Nephron progenitor cell (in vitro differentiated cells): Measurements from ENCODE around the gene C2CD3.

Experiments used
- DNase-seq: peaks from one replicate; pipeline ENCODE4 v3.0.0; 2021
- H3K27ac Mint-ChIP-seq: 2 replicates; pipeline ENCODE4 v1.8.0; 2021; ENCODE audit warnings: mild to moderate bottlenecking, moderate library complexity, mixed read lengths
- H3K27me3 Mint-ChIP-seq: 2 replicates; pipeline ENCODE4 v1.8.0; 2021; ENCODE audit warnings: mild to moderate bottlenecking, low read depth, mixed read lengths; ENCODE audit not compliant: poor library complexity
- H3K36me3 Mint-ChIP-seq: 2 replicates; pipeline ENCODE4 v1.8.0; 2021; ENCODE audit warnings: low read depth, mixed read lengths
- H3K4me1 Mint-ChIP-seq: 2 replicates; pipeline ENCODE4 v1.8.0; 2021; ENCODE audit warnings: mixed read lengths
- H3K4me3 Mint-ChIP-seq: 2 replicates; pipeline ENCODE4 v1.8.0; 2021; ENCODE audit warnings: mild to moderate bottlenecking, moderate library complexity, mixed read lengths
- H3K9me3 Mint-ChIP-seq: 2 replicates; pipeline ENCODE4 v1.8.0; 2021; ENCODE audit warnings: mild to moderate bottlenecking, moderate library complexity, mixed read lengths
- TF ChIP-seq, protein P1 (sequence below): fragments of 200-600 bp; sonication (generic); IDR thresholded peaks from 2 replicates; pipeline ENCODE4 v1.5.0; 2021; ENCODE audit warnings: antibody characterized with exemption

C2CD3 gene

DNA sequence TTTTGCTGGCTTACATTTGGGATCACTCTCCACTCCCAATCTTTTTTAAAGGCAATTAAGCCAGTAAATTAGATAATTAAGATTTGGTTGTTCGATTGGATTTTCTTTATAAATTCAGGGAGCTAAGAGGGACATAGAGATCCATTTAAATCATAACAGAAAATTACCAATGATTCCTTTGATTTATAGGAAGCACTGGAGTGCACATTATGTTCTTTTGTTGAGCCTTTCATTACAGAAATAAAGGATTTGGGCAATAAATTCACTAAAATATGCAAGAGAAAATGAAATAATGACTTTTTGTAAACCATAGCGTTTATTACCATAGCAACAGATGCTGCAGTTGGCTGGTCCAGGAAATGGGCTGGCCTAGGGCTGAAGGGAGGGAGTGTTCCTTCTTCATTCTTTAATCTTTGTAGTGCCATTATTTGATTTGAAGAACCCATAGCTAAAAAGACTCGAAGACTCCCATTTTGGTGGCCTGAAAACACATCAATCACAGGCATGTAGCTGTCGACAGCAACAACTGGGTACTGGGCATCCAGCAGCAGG lies 73.0 kb downstream of the C2CD3 start:
- Mint-ChIP-seq H3K27ac (no peak overlapping the region), H3K36me3 (peaks cover 36% of the 10 kb centered on the region), H3K4me1 (no peaks in the 10 kb centered on the region), H3K4me3 (no peak overlapping the region), H3K9me3 (no peaks in the 10 kb centered on the region), H3K27me3 (no peaks in the 10 kb centered on the region)
- DNase-seq, result no peak
- TF ChIP-seq, protein P1, sequence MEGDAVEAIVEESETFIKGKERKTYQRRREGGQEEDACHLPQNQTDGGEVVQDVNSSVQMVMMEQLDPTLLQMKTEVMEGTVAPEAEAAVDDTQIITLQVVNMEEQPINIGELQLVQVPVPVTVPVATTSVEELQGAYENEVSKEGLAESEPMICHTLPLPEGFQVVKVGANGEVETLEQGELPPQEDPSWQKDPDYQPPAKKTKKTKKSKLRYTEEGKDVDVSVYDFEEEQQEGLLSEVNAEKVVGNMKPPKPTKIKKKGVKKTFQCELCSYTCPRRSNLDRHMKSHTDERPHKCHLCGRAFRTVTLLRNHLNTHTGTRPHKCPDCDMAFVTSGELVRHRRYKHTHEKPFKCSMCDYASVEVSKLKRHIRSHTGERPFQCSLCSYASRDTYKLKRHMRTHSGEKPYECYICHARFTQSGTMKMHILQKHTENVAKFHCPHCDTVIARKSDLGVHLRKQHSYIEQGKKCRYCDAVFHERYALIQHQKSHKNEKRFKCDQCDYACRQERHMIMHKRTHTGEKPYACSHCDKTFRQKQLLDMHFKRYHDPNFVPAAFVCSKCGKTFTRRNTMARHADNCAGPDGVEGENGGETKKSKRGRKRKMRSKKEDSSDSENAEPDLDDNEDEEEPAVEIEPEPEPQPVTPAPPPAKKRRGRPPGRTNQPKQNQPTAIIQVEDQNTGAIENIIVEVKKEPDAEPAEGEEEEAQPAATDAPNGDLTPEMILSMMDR, result no peak

GRCh38 chr11:74094393-74094792 lies 76.4 kb downstream of the C2CD3 start:
- H3K27ac Mint-ChIP-seq, result no peak overlapping the region
- DNase-seq, result no peak
- H3K4me1 Mint-ChIP-seq, result no peaks in the 10 kb centered on the region
- peaks cover 24% of the 10 kb centered on the region for H3K36me3 Mint-ChIP-seq
- no peaks in the 10 kb centered on the region for H3K27me3 Mint-ChIP-seq
- H3K9me3 Mint-ChIP-seq, result no peaks in the 10 kb centered on the region
- H3K4me3 Mint-ChIP-seq, result no peak overlapping the region
- TF ChIP-seq, protein P1, result no peak

DNA sequence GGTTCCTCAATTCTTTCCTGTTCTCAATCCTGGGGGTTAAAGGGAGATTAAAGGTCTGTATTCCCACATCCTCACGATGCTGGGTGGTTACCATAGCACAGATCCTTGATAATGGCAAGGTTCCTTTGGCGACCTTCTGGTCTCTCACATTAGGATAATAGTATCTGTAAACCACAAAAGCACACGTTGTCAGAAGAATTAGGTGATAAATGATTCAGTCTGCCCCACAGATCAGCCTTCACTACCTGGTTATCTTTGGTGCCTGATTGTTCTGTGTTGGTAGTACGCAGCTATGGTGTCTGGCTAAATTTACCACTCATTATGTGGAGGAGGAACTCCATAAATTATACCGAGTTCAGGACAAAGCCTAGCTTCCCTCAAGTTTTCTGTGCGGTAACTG lies 78.4 kb downstream of the C2CD3 start:
- Mint-ChIP-seq H3K27me3 (no peaks in the 10 kb centered on the region), H3K27ac (no peak overlapping the region), H3K4me1 (no peaks in the 10 kb centered on the region), H3K36me3 (peaks cover 17% of the 10 kb centered on the region), H3K4me3 (no peak overlapping the region), H3K9me3 (no peaks in the 10 kb centered on the region)
- TF ChIP-seq, protein P1, result no peak
- no peak for DNase-seq

- Mint-ChIP-seq H3K27me3 (no peaks in the 10 kb centered on the region), H3K27ac (no peak overlapping the region), H3K4me3 (no peak overlapping the region), H3K4me1 (no peaks in the 10 kb centered on the region), H3K9me3 (no peaks in the 10 kb centered on the region), H3K36me3 (peaks cover 17% of the 10 kb centered on the region)
- TF ChIP-seq, protein P1, result no peak
- no peak for DNase-seq
Measured at GRCh38 chr11:74091549-74091948, 79.3 kb downstream of the C2CD3 start.

- DNase-seq, result no peak
- H3K27me3 Mint-ChIP-seq, result no peaks in the 10 kb centered on the region
- TF ChIP-seq, protein P1, result no peak
Measured at GRCh38 chr11:74090701-74091100, 80.1 kb downstream of the C2CD3 start.

GRCh38 chr11:74086242-74086884 lies 84.4 kb downstream of the C2CD3 start:
- Mint-ChIP-seq H3K36me3 (peaks cover 46% of the 10 kb centered on the region), H3K4me3 (no peak overlapping the region), H3K4me1 (no peaks in the 10 kb centered on the region), H3K27me3 (no peaks in the 10 kb centered on the region), H3K27ac (no peak overlapping the region), H3K9me3 (peaks cover 16% of the 10 kb centered on the region)
- no peak for DNase-seq
- TF ChIP-seq, protein P1, result no peak

More at GRCh38 chr11:74090701-74091100, 80.1 kb downstream of the C2CD3 start:
- peaks cover 21% of the 10 kb centered on the region for H3K36me3 Mint-ChIP-seq
- H3K4me1 Mint-ChIP-seq, result no peaks in the 10 kb centered on the region
- no peak overlapping the region for H3K27ac Mint-ChIP-seq
- no peak overlapping the region for H3K4me3 Mint-ChIP-seq
- H3K9me3 Mint-ChIP-seq, result no peaks in the 10 kb centered on the region
